NCI-H1048 (cell line): ENCODE measurements around the gene TTLL10.

ENCODE experiments used
- DNase-seq: peaks from one replicate; lab custom pipeline; 2025; lab: John Stamatoyannopoulos, UW

TTLL10 gene

GRCh38 chr1:1206376-1206965 is 32.8 kb downstream of the TTLL10 start, which contains the start of gene TNFRSF18:
Gene TNFRSF18 (minus strand): TSS chr1:1206592. CDS start chr1:1206571, 21 bp downstream.
- DNase-seq = no peak

DNA sequence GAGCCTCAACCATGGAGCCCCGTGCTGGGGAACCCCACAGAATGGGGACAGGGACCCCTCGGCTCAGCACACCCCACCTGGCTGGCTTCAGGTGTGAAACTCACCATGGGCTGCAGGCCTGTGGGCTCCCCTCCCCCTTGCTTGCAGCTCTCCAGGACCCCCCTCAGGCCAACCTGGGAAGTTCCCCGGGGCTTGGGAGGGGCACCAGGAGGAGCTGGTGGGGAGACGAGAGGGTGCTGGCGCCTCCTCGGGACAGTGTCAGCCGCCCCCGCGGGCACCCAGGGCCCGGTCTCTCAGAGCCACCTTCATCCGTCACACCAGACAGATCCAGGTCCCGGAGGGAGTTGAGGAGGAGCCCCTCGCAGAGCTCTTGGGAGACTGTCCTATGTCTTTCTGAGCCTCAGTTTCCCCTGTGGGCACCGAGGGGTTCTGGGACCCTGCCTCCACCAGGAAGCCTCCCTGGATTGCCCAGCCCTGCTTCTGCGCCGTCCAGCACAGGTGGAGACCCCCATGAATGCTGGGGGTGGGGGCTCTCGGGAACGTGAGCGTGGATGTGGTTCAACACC is 33.4 kb downstream of the TTLL10 start:
- DNase-seq = no peak

DNA sequence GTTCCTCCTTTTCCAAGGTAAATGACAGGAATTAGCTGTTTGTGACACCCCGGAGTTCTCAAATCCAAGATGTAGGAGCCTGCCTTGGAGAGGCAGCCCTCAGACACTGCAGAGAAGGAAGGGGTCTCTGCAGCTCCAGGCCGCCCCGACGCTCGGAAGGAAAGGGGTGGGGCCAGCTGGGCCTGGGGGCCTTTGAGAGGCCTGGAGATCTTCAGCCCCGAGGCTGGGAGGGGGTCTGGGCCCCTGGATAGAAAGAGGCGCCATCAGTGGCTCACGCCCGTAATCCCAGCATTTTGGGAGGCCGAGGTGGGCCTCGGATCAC is 33.9 kb downstream of the TTLL10 start:
- no peak for DNase-seq

GRCh38 chr1:1208713-1209433 is 35.2 kb downstream of the TTLL10 start:
- DNase-seq = no peak

GRCh38 chr1:1210726-1211540 is 37.3 kb downstream of the TTLL10 start:
- no peak for DNase-seq

DNA sequence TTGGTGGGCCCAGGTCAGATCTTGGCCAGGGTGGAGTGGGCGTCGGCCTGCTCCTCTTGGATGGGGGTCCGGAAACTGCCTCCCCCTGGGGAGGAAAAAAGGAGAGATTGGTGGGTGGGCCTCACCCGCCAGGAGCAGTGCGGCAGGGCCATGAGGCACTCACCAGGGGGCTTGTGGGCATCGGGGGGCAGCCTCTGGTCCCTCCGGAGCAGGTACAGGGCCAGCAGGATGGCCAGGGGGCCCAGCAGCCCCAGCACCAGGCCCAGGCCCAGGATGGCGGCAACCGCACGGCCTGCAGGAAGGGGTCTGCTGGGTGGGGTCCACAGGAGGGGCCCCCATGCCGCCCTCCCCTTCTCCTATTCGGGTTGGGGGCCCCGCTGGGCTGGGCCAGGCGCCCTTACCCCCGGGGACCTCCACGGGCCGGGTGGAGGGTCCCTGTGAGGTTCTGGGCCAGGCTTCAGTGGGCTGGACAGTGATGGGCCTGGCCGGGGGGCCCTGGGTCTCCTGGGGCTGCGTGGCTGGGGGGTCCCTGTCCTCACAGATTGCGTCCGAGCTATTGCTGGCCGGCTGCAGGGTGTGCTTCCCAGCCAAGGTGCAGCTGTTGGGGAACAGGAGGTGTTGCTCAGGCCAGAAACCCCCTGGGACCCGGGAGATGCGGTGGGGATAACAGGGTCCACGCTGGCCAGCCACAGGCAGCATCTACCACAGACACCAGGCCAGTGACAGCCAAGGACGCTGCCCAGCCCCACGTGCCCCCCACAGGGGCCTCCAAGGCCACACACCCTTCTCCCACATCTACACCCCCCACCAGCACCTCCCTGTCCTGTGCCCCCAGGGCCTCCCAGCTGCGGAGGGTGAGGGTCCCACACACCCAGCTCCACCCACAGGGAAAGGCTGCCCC is 38.1 kb downstream of the TTLL10 start:
- no peak for DNase-seq

- no peak for DNase-seq
These were observed 39.2 kb downstream of the TTLL10 start for GRCh38 chr1:1212780-1213344.

DNA sequence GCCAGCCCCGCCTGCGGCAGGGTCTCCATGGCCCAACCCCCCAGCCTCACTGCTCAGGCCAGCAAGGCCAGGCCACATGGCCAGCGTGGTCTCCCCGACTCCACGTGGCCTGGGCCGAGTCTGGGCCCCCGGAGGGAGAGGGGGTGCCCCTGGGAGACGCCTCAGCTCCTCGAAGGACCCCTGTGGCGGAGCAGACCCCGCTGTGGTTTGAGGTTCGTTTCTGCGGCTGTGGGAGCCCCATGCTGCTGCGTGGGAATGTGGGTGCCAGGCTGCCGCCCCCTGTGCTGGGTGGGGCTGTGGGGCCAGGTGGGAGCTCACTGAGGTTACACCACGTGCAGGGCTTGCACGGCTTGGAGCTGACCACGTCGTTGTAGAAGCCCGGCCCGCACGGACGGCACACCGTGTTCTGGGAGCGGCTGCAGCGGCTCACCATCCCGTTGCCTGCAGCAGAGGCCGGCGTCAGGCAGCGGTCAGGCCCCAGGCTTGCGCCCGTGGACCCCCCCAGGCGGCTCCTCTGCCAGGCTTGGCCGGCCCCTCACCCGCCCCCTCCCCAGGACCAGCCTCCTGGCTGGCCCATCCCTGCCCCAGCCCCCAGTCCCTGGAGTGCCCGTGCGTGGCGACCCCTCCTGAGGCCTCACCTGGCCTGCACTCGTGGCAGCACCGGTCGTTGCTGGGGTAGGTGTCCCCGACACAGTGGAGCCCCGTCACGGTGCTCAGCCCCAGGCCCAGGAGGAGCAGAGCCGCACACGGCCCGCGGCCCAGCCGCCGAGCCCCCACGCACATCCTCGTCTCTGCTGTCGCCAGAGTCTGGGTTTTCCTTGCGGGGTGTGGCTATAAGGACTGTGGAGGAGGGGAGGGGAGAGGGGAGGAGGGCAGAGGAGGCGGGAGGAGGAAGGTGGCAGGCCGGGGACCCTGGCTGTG is 39.9 kb downstream of the TTLL10 start, which contains the start of gene TNFRSF4:
TNFRSF4 (minus strand) TSS at position 809 of the 921 bp plus-strand sequence; CDS start at position 783, 26 bp downstream.
- no peak for DNase-seq

DNA sequence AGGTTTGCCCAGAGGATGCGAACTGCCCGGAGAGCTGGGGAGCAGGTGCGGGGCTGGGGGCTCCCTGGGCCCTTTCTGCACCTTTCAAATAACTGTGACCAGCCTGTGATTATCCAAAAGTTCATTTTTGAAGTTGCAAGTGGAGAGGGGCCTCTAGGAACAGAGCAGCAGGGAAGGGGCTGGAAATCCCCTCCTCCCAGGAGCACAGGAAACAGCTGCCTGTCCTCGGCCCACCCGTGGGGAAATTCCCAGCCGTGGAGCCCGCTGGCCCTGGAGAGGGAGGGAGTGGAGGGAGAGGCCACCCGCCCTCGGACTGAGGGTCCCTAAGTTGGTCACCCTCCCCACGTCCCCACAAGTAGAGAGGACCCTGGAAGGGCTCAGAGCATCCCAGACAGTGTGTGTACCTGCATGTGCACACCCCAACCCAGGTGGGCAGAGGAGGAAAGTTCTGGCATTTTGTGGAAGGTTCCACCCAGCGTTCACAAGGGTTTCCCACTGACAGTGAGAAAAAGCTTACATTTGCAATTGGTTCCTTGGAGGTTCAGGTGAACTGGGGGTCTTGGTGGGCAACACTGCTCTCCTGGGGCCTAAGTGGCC is 41.5 kb downstream of the TTLL10 start:
- DNase-seq = no peak

- no peak for DNase-seq
These were observed 42.4 kb downstream of the TTLL10 start for GRCh38 chr1:1215881-1216605.

DNA sequence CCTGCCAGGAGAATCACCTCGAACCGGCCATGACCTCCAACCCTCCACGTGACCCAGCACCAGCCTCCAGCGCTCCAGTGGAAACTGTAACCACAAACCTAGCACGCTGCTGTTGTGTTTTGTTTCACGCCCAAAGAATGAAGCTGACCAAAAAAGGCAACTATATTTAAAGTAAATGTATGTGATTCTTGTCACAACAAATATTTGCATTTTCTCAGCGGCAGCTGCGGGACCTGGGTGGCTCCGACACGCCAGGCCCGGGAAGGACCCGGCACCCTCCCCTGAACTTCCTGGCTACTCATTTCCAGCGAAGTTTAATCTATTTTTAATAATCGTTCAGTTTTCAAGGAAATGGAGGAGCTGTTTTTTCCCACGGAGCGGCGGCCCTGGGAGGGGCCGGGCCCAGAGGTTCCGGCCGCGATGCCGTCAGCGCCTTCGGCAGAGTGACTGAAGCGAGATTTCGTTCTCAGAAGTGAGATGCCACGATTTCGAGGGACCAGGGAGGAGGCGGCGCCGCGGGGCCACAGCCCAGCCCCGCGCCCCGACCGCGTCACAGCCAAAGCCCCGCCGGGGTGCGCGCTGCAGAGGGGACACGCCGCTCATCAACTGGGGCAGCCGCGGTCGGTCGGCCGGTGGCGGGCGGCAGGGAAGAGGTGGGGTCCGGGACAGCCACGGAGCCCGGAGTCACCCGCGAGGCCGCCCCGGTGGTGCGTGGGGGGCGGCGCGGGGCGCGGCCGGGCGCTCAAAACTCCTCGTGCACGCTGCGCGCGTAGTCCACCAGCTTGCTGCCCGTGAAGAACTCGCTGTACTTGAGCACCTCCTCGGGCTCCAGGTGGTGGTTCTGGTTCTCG is 43.3 kb downstream of the TTLL10 start:
- DNase-seq = no peak

DNA sequence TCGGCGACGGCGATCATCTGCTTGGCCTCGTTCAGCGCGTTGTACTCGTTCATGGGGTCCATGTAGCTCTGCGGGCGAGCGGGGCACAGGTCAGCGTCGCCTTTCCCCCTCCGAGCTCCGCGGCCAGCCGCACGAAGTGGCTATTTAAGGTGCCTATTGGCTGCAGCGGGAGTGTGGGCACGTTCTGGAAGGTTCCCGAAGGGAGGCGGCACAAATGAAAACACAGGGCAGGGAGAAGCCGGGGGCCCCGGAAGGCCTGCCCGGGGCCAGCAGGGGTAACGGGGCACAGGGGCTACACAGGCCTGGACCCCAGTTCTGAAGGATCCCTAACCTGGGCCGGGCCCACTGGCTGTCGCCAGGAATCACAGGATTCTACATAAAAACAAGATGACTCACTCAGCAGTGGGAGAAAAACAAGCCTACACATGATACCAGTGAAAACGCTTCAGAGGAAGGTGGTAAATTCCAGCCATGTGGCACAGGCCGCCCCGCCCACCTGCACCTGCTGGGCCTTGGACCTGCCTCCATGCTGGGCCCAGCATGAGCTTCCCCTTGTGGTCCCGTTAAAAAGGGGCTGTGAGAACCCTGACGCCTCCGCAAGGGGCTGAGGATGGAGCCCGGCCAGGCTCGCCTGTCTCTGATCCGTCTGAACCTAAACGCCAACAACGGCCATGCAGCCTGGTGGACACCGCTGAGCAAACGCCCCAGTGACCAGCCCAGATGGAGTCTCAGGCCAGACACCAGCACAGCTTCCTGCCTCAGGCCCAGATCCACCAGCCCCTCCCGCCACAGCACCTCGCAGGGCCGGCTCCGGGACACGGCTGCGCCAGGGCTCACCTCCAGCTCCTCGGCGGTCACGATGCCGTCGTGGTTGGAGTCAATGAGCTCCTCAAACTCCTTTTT is 44.2 kb downstream of the TTLL10 start:
- DNase-seq = no peak

- DNase-seq = no peak
These were observed 45.0 kb downstream of the TTLL10 start for GRCh38 chr1:1218524-1219200.

DNA sequence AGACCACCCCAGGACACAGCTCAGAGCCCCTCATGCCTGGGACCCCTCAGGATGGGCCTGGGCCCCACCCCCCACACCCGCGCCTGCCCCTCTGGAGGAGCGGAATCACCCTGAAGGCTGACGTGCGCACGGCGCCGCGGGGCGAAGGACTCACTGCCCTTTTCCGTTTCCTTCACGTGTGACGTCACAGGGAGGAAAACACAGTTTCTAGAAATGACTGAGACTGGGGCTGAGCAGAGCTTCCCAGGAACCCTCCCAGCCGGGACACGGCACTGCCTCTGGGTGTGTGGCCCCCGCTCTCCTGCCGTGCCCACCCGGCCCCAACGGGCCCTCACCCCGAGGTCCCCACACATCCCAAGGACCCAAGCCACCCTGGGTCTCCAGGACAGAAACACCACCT is 45.7 kb downstream of the TTLL10 start:
- DNase-seq = no peak

DNA sequence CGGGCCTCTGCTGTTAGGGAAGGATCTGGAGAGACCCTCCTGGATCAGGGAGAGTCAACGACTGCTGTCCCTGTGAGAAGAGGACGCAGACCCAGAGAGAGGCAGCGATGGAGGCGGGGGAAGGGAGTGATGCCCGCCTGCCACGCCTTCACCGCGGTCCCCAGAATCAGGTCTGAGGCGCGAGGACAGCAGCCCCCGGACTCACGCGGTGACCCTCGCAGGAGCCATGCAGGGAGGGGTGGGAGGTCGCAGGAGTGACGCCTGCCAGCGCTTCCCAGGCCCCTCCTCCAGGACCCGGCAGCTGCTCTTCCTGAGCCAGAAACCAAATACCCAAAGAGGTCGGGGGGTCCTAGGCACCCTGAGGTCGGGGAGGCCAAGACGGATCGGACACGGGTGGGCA is 46.5 kb downstream of the TTLL10 start:
- no peak for DNase-seq

DNA sequence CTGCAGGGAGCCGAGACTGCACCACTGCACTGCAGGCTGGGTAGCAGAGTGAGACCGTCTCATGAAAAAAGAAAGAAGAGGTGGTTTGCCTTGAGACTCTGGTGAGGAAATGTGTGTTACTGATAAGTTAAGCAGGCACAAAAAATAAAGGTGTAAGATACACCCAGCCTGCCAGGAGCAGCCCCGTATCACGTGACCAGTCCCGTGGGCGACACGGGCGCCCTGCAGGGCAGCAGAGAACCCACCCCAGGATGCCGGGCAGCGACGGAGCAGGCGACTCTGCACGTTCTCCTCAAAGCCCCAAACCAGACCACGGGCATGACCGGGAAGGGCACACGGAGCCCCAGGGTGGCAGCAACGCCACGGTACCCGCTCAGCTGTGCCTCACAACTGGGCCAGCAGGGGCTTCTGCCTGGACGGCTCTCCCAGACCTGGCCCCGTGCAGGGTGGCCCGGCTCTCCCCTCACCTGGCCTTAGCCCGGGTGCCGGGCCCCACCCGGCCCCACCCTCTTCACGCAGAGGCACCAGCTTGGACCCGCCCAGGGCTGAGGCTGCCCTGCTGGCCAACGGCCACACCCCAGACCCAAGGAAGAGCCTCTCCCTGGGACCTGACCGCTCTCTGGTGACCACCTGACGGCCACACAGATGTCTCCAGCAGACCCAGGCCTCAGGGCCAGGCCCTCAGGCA is 48.4 kb downstream of the TTLL10 start:
- DNase-seq = no peak
